SK-N-SH (cell line): ENCODE measurements around the gene ZKSCAN2. TPM values are rescaled to one million over a fixed set of nuclear protein-coding genes. Genes with fewer than 3 reads are reported as not detected.

ENCODE experiments used
- CTCF ChIA-PET: fragments of 300-600, 350-600 bp; formaldehyde crosslinking; extraction: SDS; loops from one replicate; lab custom pipeline; 2021; lab: Yijun Ruan, JAX
- POLR2A ChIA-PET: fragments of 350-600 bp; sonication (Branson Sonifier 250); formaldehyde crosslinking; extraction: SDS; loops from one replicate; lab custom pipeline; 2020; ENCODE audit warnings: antibody characterized with exemption, inconsistent platforms; lab: Yijun Ruan, JAX
- DNase-seq: peaks from one replicate; pipeline ENCODE4 v3.0.0; 2012
- H2AFZ ChIP-seq: fragments of 200-600 bp; sonication (generic); 2 replicates; pipeline ENCODE4 v1.8.1; 2016; ENCODE audit warnings: antibody characterized with exemption, mild to moderate bottlenecking, low read depth
- H3F3A ChIP-seq: fragments of 200-600 bp; sonication (generic); replicated peaks from 2 replicates; pipeline ENCODE3; 2016; ENCODE audit warnings: antibody characterized with exemption, mild to moderate bottlenecking; ENCODE audit not compliant: insufficient read depth
- H3K27ac ChIP-seq, 2 experiments: fragments of 200-500 bp in 1 of 2; fragments of 200-600 bp in 1 of 2; sonication (Bioruptor generic) in 1 of 2; sonication (generic), shearing (Covaris generic) in 1 of 2; 2 replicates each; pipeline versions ENCODE4 v1.5.1 to v1.6.1; 2014 to 2016; ENCODE audit warnings: low read depth in 2 of 2, inconsistent platforms in 1 of 2, low read length in 1 of 2, mild to moderate bottlenecking in 1 of 2, mixed read lengths in 1 of 2
- H3K27me3 ChIP-seq: fragments of 200-600 bp; sonication (generic), shearing (Covaris generic); 2 replicates; pipeline ENCODE4 v1.6.1; 2016; ENCODE audit warnings: mixed run types; ENCODE audit not compliant: insufficient read depth
- H3K36me3 ChIP-seq, 2 experiments: fragments of 200-500 bp in 1 of 2; fragments of 200-600 bp in 1 of 2; sonication (Bioruptor generic) in 1 of 2; sonication (generic) in 1 of 2; replicated peaks in 1 of 2; 2 replicates each; pipeline versions ENCODE3 to v1.5.1; 2014 to 2016; ENCODE audit warnings: low read length in 1 of 2, mild to moderate bottlenecking in 1 of 2; ENCODE audit not compliant: insufficient read depth in 2 of 2, control insufficient read depth in 1 of 2
- H3K4me1 ChIP-seq, 2 experiments: fragments of 200-500 bp in 1 of 2; fragments of 200-600 bp in 1 of 2; sonication (Bioruptor generic) in 1 of 2; sonication (generic), shearing (Covaris generic) in 1 of 2; 2 replicates each; pipeline versions ENCODE4 v1.5.1 to v1.6.1; 2014 to 2016; ENCODE audit warnings: low read depth in 1 of 2, low read length in 1 of 2, mixed run types in 1 of 2; ENCODE audit not compliant: insufficient read depth in 2 of 2, control insufficient read depth in 1 of 2
- H3K4me2 ChIP-seq: fragments of 200-600 bp; sonication (generic), shearing (Covaris generic); 2 replicates; pipeline ENCODE4 v1.6.1; 2017; ENCODE audit warnings: mixed run types
- H3K4me3 ChIP-seq, 2 experiments: fragments of 200-500 bp in 1 of 2; fragments of 200-600 bp in 1 of 2; sonication (Bioruptor generic) in 1 of 2; sonication (generic), shearing (Covaris generic) in 1 of 2; 2 replicates each; pipeline versions ENCODE4 v1.5.1 to v1.8.1; 2014 to 2016; ENCODE audit warnings: low read depth in 2 of 2, inconsistent platforms in 1 of 2, low read length in 1 of 2, mild to moderate bottlenecking in 1 of 2, mixed read lengths in 1 of 2, moderate library complexity in 1 of 2
- H3K79me2 ChIP-seq: fragments of 200-600 bp; sonication (generic); 2 replicates; pipeline ENCODE4 v1.8.1; 2017; ENCODE audit warnings: mild to moderate bottlenecking; ENCODE audit not compliant: insufficient read depth
- H3K9ac ChIP-seq: fragments of 200-600 bp; sonication (generic); 2 replicates; pipeline ENCODE4 v1.6.1; 2017; ENCODE audit warnings: mixed run types
- H3K9me2 ChIP-seq: fragments of 200-600 bp; sonication (generic); 2 replicates; pipeline ENCODE4 v1.6.1; 2017; ENCODE audit warnings: mixed run types
- H3K9me3 ChIP-seq: fragments of 200-600 bp; sonication (generic); 2 replicates; pipeline ENCODE4 v1.6.1; 2017; ENCODE audit warnings: mixed run types, mild to moderate bottlenecking, moderate library complexity
- H4K20me1 ChIP-seq: fragments of 200-600 bp; sonication (generic); 2 replicates; pipeline ENCODE4 v1.6.1; 2017; ENCODE audit warnings: mild to moderate bottlenecking, mixed run types; ENCODE audit not compliant: insufficient read depth
- EP300 ChIP-seq, 2 experiments: IDR thresholded peaks; 2 replicates each; pipeline versions ENCODE4 v1.4.0 to v1.6.1; 2012; ENCODE audit warnings: borderline replicate concordance in 1 of 2, low read depth in 1 of 2, low read length in 1 of 2
- FOXM1 ChIP-seq: IDR thresholded peaks from 2 replicates; pipeline ENCODE4 v1.4.0; 2012; ENCODE audit warnings: low read depth, mild to moderate bottlenecking
- GABPA ChIP-seq: IDR thresholded peaks from 2 replicates; pipeline ENCODE4 v1.4.0; 2012; ENCODE audit warnings: low read depth, mild to moderate bottlenecking
- GATA2 ChIP-seq: sonication (generic); formaldehyde crosslinking; IDR thresholded peaks from 2 replicates; pipeline ENCODE4 v1.5.0; 2020; ENCODE audit warnings: mild to moderate bottlenecking, missing genetic modification reagents
- IRF3 ChIP-seq: fragments of 150-350 bp; IDR thresholded peaks from 2 replicates; pipeline ENCODE4 v1.6.1; 2016; ENCODE audit warnings: mild to moderate bottlenecking, low read depth, low read length
- JUND ChIP-seq: IDR thresholded peaks from 2 replicates; pipeline ENCODE4 v1.4.0; 2012
- MEF2A ChIP-seq: IDR thresholded peaks from 2 replicates; pipeline ENCODE4 v1.4.0; 2012; ENCODE audit warnings: low read depth, borderline replicate concordance
- NRF1 ChIP-seq: IDR thresholded peaks from 2 replicates; pipeline ENCODE4 v1.6.1; 2012; ENCODE audit warnings: low read depth, mild to moderate bottlenecking, low read length
- POLR2AphosphoS5 ChIP-seq: IDR thresholded peaks from 2 replicates; pipeline ENCODE4 v1.6.1; 2012; ENCODE audit warnings: low read depth, low read length
- RAD21 ChIP-seq: IDR thresholded peaks from 2 replicates; pipeline ENCODE4 v1.6.1; 2012; ENCODE audit warnings: mild to moderate bottlenecking, low read length
- RFX5 ChIP-seq: IDR thresholded peaks from 2 replicates; pipeline ENCODE4 v1.6.1; 2012; ENCODE audit warnings: mild to moderate bottlenecking, improper control_type of control experiment, low read length
- SMC3 ChIP-seq: IDR thresholded peaks from 2 replicates; pipeline ENCODE4 v1.6.1; 2012; ENCODE audit warnings: low read depth, low read length, improper control_type of control experiment
- TCF12 ChIP-seq: IDR thresholded peaks from 2 replicates; pipeline ENCODE4 v1.4.0; 2012
- USF1 ChIP-seq: IDR thresholded peaks from 2 replicates; pipeline ENCODE4 v1.4.0; 2012; ENCODE audit warnings: low read depth, borderline replicate concordance
- USF2 ChIP-seq: fragments of 150-350 bp; IDR thresholded peaks from 2 replicates; pipeline ENCODE4 v1.6.1; 2017; ENCODE audit warnings: antibody characterized with exemption, low read length, low read depth, borderline replicate concordance
- WGBS: methylation state at CpG from one replicate; pipeline ENCODE4 v1.1.6; 2017; ENCODE audit warnings: low lambda C conversion rate; 5-methylcytosine and 5-hydroxymethylcytosine counted together
- polyA plus RNA-seq, 3 experiments: library from polyadenylated mRNA; depleted of rRNA; stranded (reverse); fragments of >200 nt; gene quantifications; 2 replicates each; pipeline ENCODE4 v1.2.3, GENCODE V29; 2012

The ZKSCAN2 gene
- polyA plus RNA-seq, 1 of the 3 experiments (the other 2 are of a cell fraction): 1.6 TPM

- 88% methylated on average over 1 of the region's 1 CpG for WGBS
Observed at GRCh38 chr16:25269879-25270278, 12.2 kb upstream of the ZKSCAN2 start.

GRCh38 chr16:25265968-25266367, 8.3 kb upstream of the ZKSCAN2 start:
- no peak overlapping the region for H2AFZ ChIP-seq
- H3K4me2 ChIP-seq: no peak overlapping the region
- WGBS: 98% methylated on average over 2 of the region's 2 CpGs
- no peak overlapping the region for H3K4me3 ChIP-seq
- peaks cover 24% of the 10 kb centered on the region for H3K79me2 ChIP-seq
- CTCF ChIA-PET: interaction anchor here (3.4 kb wide), 1 partner anchor 10 kb away, joined by 12 read pairs; no protein-coding TSS in a partner anchor
- POLR2A ChIA-PET: interaction anchor here (0.7 kb wide), 1 partner anchor 1074 kb away, joined by 3 read pairs; no protein-coding TSS in a partner anchor
- H3K9me2 ChIP-seq: no peaks in the 10 kb centered on the region
- DNase-seq: no peak
- H4K20me1 ChIP-seq: peaks cover 55% of the 10 kb centered on the region
- H3K9ac ChIP-seq: no peak overlapping the region
- H3K36me3 ChIP-seq: peaks cover 4 to 8% of the 10 kb centered on the region in 2 experiments
- H3K27me3 ChIP-seq: no peaks in the 10 kb centered on the region
- no peaks in the 10 kb centered on the region for H3K9me3 ChIP-seq
- H3F3A ChIP-seq: no peaks in the 10 kb centered on the region
- TF ChIP-seq POLR2AphosphoS5: no peak
- peak; percentile 31; the same call in 1 of the 2 replicates for TF ChIP-seq USF1
- no peak for TF ChIP-seq IRF3
- H3K27ac ChIP-seq: no peak overlapping the region
- no peaks in the 10 kb centered on the region for H3K4me1 ChIP-seq

More at GRCh38 chr16:25269879-25270278, 12.2 kb upstream of the ZKSCAN2 start:
- Histone ChIP-seq H2AFZ (no peak overlapping the region), H3K9me2 (no peaks in the 10 kb centered on the region), H3K27ac (no peak overlapping the region), H3K4me3 (no peak overlapping the region), H3K79me2 (peaks cover 9% of the 10 kb centered on the region; the same call in 1 of the 2 replicates), H3K36me3 (no peaks in the 10 kb centered on the region), H3K9ac (no peak overlapping the region), H3K27me3 (no peaks in the 10 kb centered on the region), H3K4me2 (no peak overlapping the region), H3K4me1 (no peaks in the 10 kb centered on the region), H3F3A (no peaks in the 10 kb centered on the region), H4K20me1 (peaks cover 27% of the 10 kb centered on the region), H3K9me3 (no peaks in the 10 kb centered on the region)
- DNase-seq: no peak
- ChIA-PET CTCF (interaction anchor here (0.6 to 1.4 kb wide), 3 partner anchors 9 to 1196 kb away, joined by 3 read pairs; no protein-coding TSS in a partner anchor), POLR2A (no interaction called here)
- TF ChIP-seq USF2: no peak
- no peak for TF ChIP-seq MEF2A
- no peak for TF ChIP-seq JUND
- no peak for TF ChIP-seq IRF3
- TF ChIP-seq NRF1: no peak
- no peak for TF ChIP-seq RFX5
- no peak for TF ChIP-seq TCF12
- no peak for TF ChIP-seq FOXM1
- TF ChIP-seq EP300 (IDR thresholded peaks at IDR 0.05; ENCODE audit: borderline replicate concordance in 1 of 2, low read depth in 1 of 2, low read length in 1 of 2): no peak
- no peak for TF ChIP-seq RAD21
- TF ChIP-seq GABPA: no peak
- TF ChIP-seq GATA2 (CRISPR knock-in tag): no peak
- TF ChIP-seq USF1: no peak
- no peak for TF ChIP-seq SMC3
- TF ChIP-seq, all 33 proteins: peak for 0
